ENCODE measurements around the gene LCN12.

The LCN12 gene

GRCh38 chr9:136916330-136917184, 35.5 kb upstream of the LCN12 start:
- no peaks in the 10 kb centered on the region for H3K36me3 ChIP-seq (ENCODE audit: control insufficient read depth, insufficient read depth, low read length)
- no peak overlapping the region for H2AFZ ChIP-seq
- H3K79me2 ChIP-seq = no peaks in the 10 kb centered on the region
- no peak overlapping the region for H3K27ac ChIP-seq
- H3K9me3 ChIP-seq (ENCODE audit: control insufficient read depth, low read length) = no peaks in the 10 kb centered on the region
- no peak overlapping the region for H3K9ac ChIP-seq
- TF ChIP-seq, protein P1, sequence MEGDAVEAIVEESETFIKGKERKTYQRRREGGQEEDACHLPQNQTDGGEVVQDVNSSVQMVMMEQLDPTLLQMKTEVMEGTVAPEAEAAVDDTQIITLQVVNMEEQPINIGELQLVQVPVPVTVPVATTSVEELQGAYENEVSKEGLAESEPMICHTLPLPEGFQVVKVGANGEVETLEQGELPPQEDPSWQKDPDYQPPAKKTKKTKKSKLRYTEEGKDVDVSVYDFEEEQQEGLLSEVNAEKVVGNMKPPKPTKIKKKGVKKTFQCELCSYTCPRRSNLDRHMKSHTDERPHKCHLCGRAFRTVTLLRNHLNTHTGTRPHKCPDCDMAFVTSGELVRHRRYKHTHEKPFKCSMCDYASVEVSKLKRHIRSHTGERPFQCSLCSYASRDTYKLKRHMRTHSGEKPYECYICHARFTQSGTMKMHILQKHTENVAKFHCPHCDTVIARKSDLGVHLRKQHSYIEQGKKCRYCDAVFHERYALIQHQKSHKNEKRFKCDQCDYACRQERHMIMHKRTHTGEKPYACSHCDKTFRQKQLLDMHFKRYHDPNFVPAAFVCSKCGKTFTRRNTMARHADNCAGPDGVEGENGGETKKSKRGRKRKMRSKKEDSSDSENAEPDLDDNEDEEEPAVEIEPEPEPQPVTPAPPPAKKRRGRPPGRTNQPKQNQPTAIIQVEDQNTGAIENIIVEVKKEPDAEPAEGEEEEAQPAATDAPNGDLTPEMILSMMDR (IDR thresholded peaks at IDR 0.05) = no peak
- H3K27me3 ChIP-seq (ENCODE audit: control insufficient read depth, insufficient read depth, low read length) = no peaks in the 10 kb centered on the region
- no peak overlapping the region for H3K4me2 ChIP-seq (ENCODE audit: low read length)
- no peak overlapping the region for H3K4me3 ChIP-seq (ENCODE audit: low read depth, low read length)
- no peaks in the 10 kb centered on the region for H3K4me1 ChIP-seq

DNA sequence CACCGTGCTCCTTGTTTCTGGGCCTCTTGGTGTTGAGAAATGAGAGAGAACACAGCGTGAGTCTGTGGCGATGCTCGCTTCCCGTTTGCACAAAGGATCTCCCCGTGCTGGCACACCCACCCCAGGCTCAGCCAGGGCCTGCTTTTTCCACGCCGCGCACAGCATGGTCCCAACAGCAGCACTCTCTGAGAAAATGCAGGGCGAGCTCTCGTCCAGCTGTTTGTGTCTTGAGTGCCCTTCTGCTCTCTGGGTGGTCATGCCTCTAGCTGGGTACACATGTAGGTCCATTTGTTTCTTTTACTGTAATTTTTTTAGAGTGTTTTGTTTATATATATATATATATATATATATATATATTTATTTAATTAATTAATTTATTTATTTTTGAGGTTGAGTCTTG, 34.2 kb upstream of the LCN12 start:
- H3K36me3 ChIP-seq (ENCODE audit: control insufficient read depth, insufficient read depth, low read length) = no peaks in the 10 kb centered on the region

DNA sequence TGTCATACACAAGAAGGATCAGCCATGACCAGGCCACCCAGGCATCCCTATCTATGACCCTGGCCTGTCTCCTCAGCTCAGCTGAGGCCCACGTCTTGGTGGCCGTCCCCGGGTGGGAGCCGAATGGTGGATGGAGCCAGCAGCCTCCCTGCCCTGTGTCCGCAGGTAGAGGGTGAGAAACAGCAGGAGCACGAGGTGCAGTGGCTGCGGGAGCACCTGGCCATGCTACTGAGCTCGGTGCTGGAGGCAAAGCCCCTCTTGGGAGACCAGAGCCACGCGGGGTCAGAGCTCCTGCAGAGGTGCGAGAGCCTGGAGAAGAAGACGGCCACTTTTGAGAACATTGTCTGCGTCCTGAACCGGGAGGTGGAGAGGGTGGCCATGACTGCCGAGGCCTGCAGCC, 32.0 kb upstream of the LCN12 start:
- Histone ChIP-seq H3K4me1 (no peaks in the 10 kb centered on the region), H3K9ac (no peak overlapping the region), H3K9me3 (ENCODE audit: control insufficient read depth, low read length) (no peaks in the 10 kb centered on the region), H3K4me2 (ENCODE audit: low read length) (no peak overlapping the region), H3K79me2 (no peaks in the 10 kb centered on the region), H2AFZ (no peak overlapping the region), H3K4me3 (ENCODE audit: low read depth, low read length) (no peak overlapping the region), H3K27me3 (ENCODE audit: control insufficient read depth, insufficient read depth, low read length) (no peaks in the 10 kb centered on the region), H3K36me3 (ENCODE audit: control insufficient read depth, insufficient read depth, low read length) (no peaks in the 10 kb centered on the region), H3K27ac (no peak overlapping the region)
- TF ChIP-seq, protein P1 (IDR thresholded peaks at IDR 0.05) = no peak

More for the DNA sequence above, 34.2 kb upstream of the LCN12 start:
- Histone ChIP-seq H3K9ac (no peak overlapping the region), H3K27ac (no peak overlapping the region), H3K79me2 (no peaks in the 10 kb centered on the region), H2AFZ (no peak overlapping the region), H3K9me3 (ENCODE audit: control insufficient read depth, low read length) (no peaks in the 10 kb centered on the region), H3K4me1 (no peaks in the 10 kb centered on the region), H3K4me2 (ENCODE audit: low read length) (no peak overlapping the region), H3K4me3 (ENCODE audit: low read depth, low read length) (no peak overlapping the region), H3K27me3 (ENCODE audit: control insufficient read depth, insufficient read depth, low read length) (no peaks in the 10 kb centered on the region)
- TF ChIP-seq, protein P1 (IDR thresholded peaks at IDR 0.05) = no peak

DNA sequence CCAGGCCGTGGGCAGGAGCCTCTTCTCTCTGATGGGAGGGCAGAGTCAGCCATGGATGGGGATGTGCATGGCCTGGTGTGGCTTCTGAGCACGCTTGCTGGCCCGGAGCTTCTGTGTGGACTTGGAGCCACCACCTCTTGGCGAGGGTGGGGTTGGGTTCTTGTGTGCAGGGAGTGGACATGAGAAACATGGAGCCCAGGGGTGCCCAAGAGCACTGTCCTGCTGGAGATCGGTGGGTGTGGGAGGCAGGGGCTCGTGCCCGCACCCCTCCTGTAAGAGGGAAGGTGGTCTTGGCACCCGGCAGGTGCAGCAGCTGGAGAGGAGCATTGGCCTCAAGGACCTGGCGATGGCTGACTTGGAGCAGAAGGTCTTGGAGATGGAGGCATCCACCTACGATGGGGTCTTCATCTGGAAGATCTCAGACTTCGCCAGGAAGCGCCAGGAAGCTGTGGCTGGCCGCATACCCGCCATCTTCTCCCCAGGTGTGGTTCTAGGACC, 31.3 kb upstream of the LCN12 start:
- no peak overlapping the region for H3K9ac ChIP-seq
- no peaks in the 10 kb centered on the region for H3K9me3 ChIP-seq (ENCODE audit: control insufficient read depth, low read length)
- H3K4me3 ChIP-seq (ENCODE audit: low read depth, low read length) = no peak overlapping the region
- TF ChIP-seq, protein P1 (IDR thresholded peaks at IDR 0.05) = no peak
- no peak overlapping the region for H3K4me2 ChIP-seq (ENCODE audit: low read length)
- H3K27ac ChIP-seq = no peak overlapping the region
- no peaks in the 10 kb centered on the region for H3K79me2 ChIP-seq
- no peaks in the 10 kb centered on the region for H3K4me1 ChIP-seq
- H3K36me3 ChIP-seq (ENCODE audit: control insufficient read depth, insufficient read depth, low read length) = no peaks in the 10 kb centered on the region
- no peaks in the 10 kb centered on the region for H3K27me3 ChIP-seq (ENCODE audit: control insufficient read depth, insufficient read depth, low read length)
- no peak overlapping the region for H2AFZ ChIP-seq

Measured in parathyroid adenoma (tissue), 2 donors.